Tibial artery (tissue), 4 donors: ENCODE data around the gene CDC42BPG.
A peak's percentile ranks its signal among the peaks of the same experiment; 100 is the strongest.

Experiments used
- DNase-seq, 2 donors: peaks; one replicate each; pipeline ENCODE4 v3.0.0-alpha.2; 2019
- H3K27ac ChIP-seq, 2 donors: fragments of 200-600 bp; sonication (generic) in 1 of 2; 1 replicate in 1 of 2; 2 replicates in 1 of 2; pipeline ENCODE4 v1.5.1; 2018 to 2019; ENCODE audit warnings: mild to moderate bottlenecking in 1 of 2
- H3K27me3 ChIP-seq, 2 donors: fragments of 200-600 bp; sonication (generic) in 1 of 2; one replicate each; pipeline versions ENCODE4 v1.5.1 to v1.6.0; 2016 to 2019
- H3K36me3 ChIP-seq, 3 donors: fragments of 200-600 bp; sonication (generic) in 2 of 3; one replicate each; pipeline ENCODE4 v1.5.1; 2016 to 2019; ENCODE audit warnings: mild to moderate bottlenecking in 2 of 3
- H3K4me1 ChIP-seq, 4 donors: fragments of 200-600 bp; sonication (generic) in 2 of 4; 1 replicate in 3 of 4; 2 replicates in 1 of 4; pipeline ENCODE4 v1.5.1; 2016 to 2019
- H3K4me3 ChIP-seq, 2 donors: fragments of 200-600 bp; sonication (generic) in 1 of 2; 1 replicate in 1 of 2; 2 replicates in 1 of 2; pipeline ENCODE4 v1.5.1; 2018 to 2019; ENCODE audit warnings: mild to moderate bottlenecking in 2 of 2
- H3K9me3 ChIP-seq, 3 donors: fragments of 200-600 bp; sonication (generic) in 1 of 3; one replicate each; pipeline ENCODE4 v1.5.1; 2016 to 2019
- intact Hi-C: fragments of 100-400 bp; cut with DNase I; formaldehyde crosslinking; loops from one replicate; pipeline ENCODE4 v1.15.0; 2023; ENCODE audit warnings: low total_unique reads
- TF ChIP-seq, protein P1 (sequence below), 2 experiments: fragments of 200-600 bp in 1 of 2; fragments of 450-650 bp in 1 of 2; IDR thresholded peaks; one replicate each; pipeline ENCODE4 v1.5.1; 2017 to 2019; ENCODE audit warnings: antibody characterized with exemption in 2 of 2, mild to moderate bottlenecking in 1 of 2, moderate library complexity in 1 of 2

CDC42BPG gene

DNA sequence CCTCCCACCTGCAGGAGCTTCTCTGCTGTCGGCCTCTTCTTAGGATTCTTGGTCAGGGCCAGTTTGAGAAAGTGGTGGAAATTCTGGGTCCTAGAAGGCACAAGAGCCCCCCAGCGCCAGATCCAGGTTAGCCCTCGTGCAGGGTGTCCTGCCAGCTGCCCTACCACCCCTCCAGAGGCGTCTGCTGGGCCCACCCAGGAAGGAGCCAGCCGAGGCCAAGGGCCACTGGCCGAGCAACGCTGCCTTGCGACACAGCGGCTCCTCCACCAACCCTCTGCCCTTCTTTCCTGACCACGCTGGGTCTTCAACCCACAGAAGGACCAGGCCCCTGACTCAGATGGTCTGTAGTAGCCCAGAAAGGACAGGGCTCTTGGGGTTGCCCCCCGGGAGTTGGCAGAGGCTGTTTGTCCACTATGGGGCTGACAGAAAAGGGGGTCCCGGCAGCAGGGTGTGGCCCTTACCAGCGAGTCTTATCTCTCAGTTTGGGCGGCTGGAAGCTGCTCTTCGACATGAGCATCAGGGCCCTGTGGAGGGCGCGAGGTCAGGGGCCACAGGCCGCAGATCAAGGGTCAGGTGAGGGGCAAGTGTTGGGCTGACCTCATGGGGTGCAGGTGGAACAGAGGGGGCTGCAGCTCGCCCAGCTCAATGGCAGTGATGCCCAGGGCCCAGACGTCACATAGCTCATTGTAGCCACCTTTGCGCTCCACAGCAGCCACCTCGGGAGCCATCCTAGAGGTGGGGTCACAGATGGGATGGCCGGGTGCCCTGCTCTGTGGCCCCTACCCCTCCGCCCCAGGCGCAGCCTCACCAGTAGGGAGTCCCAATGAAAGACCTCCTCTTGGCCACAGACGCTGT lies 43.9 kb downstream of the CDC42BPG start:
- Histone ChIP-seq H3K36me3 (peaks cover 10 to 64% (median 17%) of the 10 kb centered on the region in 3 donors), H3K9me3 (no peaks in the 10 kb centered on the region), H3K27me3 (no peaks in the 10 kb centered on the region), H3K4me3 (no peak overlapping the region), H3K4me1 (peaks cover 0 to 26% (median 20%) of the 10 kb centered on the region in 4 donors), H3K27ac (peak overlapping the region in 1 of 2 donors; percentile 89)
- TF ChIP-seq, protein P1, sequence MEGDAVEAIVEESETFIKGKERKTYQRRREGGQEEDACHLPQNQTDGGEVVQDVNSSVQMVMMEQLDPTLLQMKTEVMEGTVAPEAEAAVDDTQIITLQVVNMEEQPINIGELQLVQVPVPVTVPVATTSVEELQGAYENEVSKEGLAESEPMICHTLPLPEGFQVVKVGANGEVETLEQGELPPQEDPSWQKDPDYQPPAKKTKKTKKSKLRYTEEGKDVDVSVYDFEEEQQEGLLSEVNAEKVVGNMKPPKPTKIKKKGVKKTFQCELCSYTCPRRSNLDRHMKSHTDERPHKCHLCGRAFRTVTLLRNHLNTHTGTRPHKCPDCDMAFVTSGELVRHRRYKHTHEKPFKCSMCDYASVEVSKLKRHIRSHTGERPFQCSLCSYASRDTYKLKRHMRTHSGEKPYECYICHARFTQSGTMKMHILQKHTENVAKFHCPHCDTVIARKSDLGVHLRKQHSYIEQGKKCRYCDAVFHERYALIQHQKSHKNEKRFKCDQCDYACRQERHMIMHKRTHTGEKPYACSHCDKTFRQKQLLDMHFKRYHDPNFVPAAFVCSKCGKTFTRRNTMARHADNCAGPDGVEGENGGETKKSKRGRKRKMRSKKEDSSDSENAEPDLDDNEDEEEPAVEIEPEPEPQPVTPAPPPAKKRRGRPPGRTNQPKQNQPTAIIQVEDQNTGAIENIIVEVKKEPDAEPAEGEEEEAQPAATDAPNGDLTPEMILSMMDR (IDR thresholded peaks at IDR 0.05): no peak
- intact Hi-C loops: no loop called here
- DNase-seq: no peak

DNA sequence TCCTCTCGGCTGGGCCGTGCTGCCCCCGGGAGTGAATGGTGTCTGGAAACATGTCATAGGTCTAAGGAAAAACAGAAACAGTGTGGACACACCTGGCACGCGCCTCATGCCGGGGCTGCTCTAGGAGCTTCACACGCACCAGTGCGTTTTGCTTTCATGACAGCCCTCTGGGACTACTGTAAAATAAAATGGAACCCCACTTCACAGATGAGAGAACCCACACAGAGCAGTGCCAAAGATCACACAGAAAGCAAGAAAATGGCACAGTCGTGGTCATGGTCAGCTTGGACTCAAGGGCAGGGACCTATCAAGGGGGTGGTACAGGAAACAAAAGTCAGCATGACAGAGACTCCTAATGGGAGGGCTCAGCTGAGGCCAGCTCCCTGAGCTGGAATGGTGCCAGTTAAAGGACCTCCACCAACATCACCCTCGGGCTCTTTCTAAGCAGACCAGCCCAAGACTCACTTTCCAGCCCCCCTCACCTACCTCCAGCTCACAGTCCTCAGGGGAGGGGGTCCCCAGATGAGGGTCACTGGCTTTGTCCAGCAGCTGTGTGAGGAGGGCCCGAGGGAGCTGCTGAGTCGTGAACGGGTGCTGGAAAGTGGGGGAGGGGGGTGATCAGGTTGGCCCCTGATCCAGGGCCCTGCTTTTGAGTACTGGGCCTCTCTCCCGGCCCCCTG lies 44.7 kb downstream of the CDC42BPG start:
- H3K9me3 ChIP-seq: no peaks in the 10 kb centered on the region
- no peak overlapping the region for H3K4me3 ChIP-seq
- no peak overlapping the region for H3K27ac ChIP-seq
- TF ChIP-seq, protein P1 (IDR thresholded peaks at IDR 0.05): no peak
- DNase-seq: no peak
- intact Hi-C loops: no loop called here
- no peaks in the 10 kb centered on the region for H3K27me3 ChIP-seq
- peaks cover 10 to 64% (median 14%) of the 10 kb centered on the region in 3 donors for H3K36me3 ChIP-seq
- peaks cover 0 to 25% (median 19%) of the 10 kb centered on the region in 4 donors for H3K4me1 ChIP-seq

DNA sequence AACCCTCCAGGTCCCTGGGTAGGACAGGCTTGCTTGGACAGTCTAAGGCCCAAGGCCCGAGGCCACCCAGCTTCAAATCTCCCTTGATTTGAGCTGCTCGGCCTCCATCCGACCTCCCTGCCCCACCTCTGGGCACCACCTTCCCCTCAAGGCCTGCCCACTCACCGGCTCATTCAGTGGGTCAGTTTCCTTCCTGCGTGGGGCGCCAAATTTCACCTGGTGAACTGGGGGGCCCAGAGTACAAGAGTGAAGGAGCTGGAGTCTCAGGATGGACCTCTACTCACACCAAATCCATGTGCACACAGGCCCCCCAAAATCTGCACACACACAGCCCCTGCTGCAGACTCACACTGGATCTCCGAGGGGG lies 45.2 kb downstream of the CDC42BPG start:
- H3K36me3 ChIP-seq: peaks cover 10 to 60% (median 14%) of the 10 kb centered on the region in 3 donors
- intact Hi-C loops: no loop called here
- H3K4me3 ChIP-seq: no peak overlapping the region
- H3K4me1 ChIP-seq: peaks cover 0 to 20% (median 14%) of the 10 kb centered on the region in 4 donors
- H3K27ac ChIP-seq: no peak overlapping the region
- DNase-seq: no peak
- H3K9me3 ChIP-seq: no peaks in the 10 kb centered on the region
- no peaks in the 10 kb centered on the region for H3K27me3 ChIP-seq
- TF ChIP-seq, protein P1 (IDR thresholded peaks at IDR 0.05): no peak

DNA sequence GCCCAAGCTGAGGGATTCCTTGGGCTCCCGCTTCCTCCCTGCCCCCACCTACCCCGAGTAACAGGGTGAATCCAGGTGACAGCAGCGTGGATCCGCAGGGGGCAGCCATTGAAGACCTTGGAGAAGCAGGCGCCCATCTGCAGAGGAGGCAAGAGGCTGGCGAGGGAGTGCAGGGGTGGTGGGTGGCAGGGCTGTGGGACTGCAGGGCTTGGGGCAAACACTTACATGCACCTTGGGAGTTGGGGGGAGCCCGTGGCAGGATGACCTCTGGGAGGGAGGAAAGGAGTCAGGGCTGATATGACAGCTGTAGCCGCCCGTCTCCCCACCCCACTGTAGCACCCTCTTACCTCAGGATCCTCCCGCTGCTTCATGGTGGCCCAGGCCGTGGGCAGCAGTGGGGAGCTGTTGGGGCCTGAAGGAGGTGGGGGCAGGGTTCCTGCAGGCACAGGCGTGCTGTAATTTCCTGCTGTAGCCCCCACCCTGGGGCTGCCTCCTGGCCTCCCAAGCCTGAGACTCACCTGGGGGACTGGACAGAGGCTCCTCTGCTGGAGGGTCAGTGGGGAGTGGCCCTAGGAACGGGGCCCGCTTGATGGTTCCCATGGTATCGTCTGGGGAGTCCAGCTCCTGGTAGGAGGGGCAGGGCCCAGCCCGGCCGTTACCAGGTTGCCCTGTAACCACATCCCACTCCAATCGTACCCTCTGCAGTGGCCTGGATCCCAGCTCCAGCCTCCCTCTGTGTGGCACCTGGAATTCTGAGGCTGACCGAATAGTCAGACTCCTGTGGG lies 47.5 kb downstream of the CDC42BPG start:
- no peak overlapping the region for H3K4me3 ChIP-seq
- no peaks in the 10 kb centered on the region for H3K27me3 ChIP-seq
- H3K27ac ChIP-seq: no peak overlapping the region
- intact Hi-C loops: no loop called here
- DNase-seq: no peak
- TF ChIP-seq, protein P1 (IDR thresholded peaks at IDR 0.05): no peak
- H3K36me3 ChIP-seq: peaks cover 10 to 74% (median 14%) of the 10 kb centered on the region in 3 donors
- peaks cover 0 to 3% (median under 1%) of the 10 kb centered on the region in 4 donors for H3K4me1 ChIP-seq
- no peaks in the 10 kb centered on the region for H3K9me3 ChIP-seq

DNA sequence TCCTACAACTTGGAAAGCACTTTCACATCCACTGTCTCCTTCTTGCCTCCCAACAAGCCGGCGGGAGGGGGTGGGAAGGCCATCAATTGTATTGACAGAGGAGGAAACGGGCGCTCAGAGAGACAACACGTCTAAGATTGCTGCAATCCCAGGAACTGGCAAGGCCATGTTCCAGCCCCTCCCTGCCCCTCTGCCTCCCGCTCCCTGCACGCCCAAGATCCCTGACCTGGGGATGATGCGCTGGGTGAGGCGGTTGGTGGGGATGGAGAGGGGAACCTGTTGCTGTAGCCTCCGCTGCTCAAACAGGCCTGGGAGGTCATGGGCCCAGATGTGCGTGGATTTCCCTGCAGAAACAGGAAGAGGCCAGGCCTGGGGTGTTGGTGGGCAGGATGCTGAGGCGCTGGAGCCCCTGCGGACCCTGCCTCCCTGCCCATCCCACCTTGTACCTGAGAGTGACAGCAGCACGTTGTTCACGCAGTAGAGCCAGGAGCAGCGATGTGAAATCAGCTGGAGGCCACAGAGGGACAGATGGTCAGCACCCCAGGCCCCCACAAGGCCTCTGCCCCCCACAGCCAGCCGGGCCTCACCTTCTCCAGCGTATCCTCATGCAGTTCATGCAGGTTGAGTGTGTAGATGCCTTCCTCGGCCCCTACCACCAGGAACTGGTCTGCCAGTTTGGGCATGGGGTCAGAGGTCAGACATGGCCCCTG lies 48.3 kb downstream of the CDC42BPG start:
- intact Hi-C loops: no loop called here
- no peaks in the 10 kb centered on the region for H3K27me3 ChIP-seq

More for the DNA sequence above, 48.3 kb downstream of the CDC42BPG start:
- DNase-seq: no peak
- Histone ChIP-seq H3K4me3 (no peak overlapping the region), H3K36me3 (peaks cover 10 to 82% (median 14%) of the 10 kb centered on the region in 3 donors), H3K4me1 (no peaks in the 10 kb centered on the region), H3K27ac (no peak overlapping the region), H3K9me3 (no peaks in the 10 kb centered on the region)
- TF ChIP-seq, protein P1 (IDR thresholded peaks at IDR 0.05): no peak
